Measurements from ENCODE around the gene KLHL3. TPM values are rescaled to one million over a fixed set of nuclear protein-coding genes. Genes with fewer than 3 reads are reported as not detected.

KLHL3 gene
- total RNA-seq, 4 donors from 2014 or later: 1.8 to 9.8 (median 4.0) TPM

GRCh38 chr5:137660349-137660817 lies 75.5 kb downstream of the KLHL3 start:
- peak in 1 of 3 donors; percentile 54 for TF ChIP-seq CTCF (IDR thresholded peaks at IDR 0.05)
- DNase-seq (ENCODE audit: low spot score): peak; percentile 60
- no peak for ATAC-seq (ENCODE audit: low FRiP score)

DNA sequence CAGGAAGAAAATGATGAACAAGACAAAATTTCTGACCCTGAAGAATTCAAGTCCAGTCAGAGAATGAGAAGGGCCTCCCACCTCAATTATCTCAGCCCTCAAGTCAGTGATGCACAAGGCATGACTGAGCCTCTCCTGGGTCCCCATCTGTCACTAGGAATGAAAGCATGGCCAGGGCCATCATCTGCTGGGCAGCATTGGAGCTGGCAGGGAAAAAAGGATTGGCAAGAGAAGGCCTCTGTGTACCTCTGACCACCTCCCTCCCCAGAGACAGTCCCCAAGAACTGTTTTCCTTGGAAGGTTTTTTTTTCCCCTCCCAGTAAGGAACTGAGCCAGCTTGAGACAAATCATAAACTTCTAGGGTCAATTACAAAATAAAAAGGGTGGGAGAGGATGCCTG lies 76.7 kb downstream of the KLHL3 start:
- DNase-seq (ENCODE audit: low spot score) (no peak), ATAC-seq (ENCODE audit: low FRiP score) (no peak)

GRCh38 chr5:137658324-137658723 lies 77.6 kb downstream of the KLHL3 start:
- ATAC-seq (ENCODE audit: low FRiP score) (no peak), DNase-seq (ENCODE audit: low spot score) (no peak)
- no peak for TF ChIP-seq CTCF (IDR thresholded peaks at IDR 0.05)

More for the DNA sequence above, 76.7 kb downstream of the KLHL3 start:
- no peak for TF ChIP-seq CTCF (IDR thresholded peaks at IDR 0.05)

DNA sequence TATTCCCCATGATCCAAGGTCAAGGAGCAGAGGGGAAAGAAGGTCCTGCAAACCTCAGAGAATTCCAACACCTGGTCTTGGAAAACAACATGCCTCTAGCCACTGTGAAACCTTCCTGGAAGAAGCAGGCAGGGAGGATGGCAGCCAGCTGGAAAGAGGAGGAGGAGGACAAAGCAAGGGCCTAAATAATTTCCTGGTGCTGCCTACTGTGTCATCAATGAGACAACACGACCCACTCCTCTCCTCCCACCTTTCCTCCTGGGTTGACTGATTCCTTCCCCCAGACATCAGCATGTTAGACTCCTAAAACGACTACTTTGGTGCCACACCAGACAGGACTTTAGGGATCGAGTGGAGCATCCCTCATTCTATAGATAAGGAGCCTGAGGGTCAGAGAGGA lies 78.8 kb downstream of the KLHL3 start:
- TF ChIP-seq CTCF (IDR thresholded peaks at IDR 0.05): no peak
- ATAC-seq (ENCODE audit: low FRiP score) (no peak), DNase-seq (ENCODE audit: low spot score) (no peak)

GRCh38 chr5:137656558-137656957 lies 79.3 kb downstream of the KLHL3 start:
- ATAC-seq (ENCODE audit: low FRiP score) (no peak), DNase-seq (ENCODE audit: low spot score) (no peak)
- no peak for TF ChIP-seq CTCF (IDR thresholded peaks at IDR 0.05)

GRCh38 chr5:137651022-137651421 lies 84.9 kb downstream of the KLHL3 start:
- TF ChIP-seq CTCF (IDR thresholded peaks at IDR 0.05): no peak
- no peak for ATAC-seq (ENCODE audit: low FRiP score)
- DNase-seq (ENCODE audit: low spot score): no peak

DNA sequence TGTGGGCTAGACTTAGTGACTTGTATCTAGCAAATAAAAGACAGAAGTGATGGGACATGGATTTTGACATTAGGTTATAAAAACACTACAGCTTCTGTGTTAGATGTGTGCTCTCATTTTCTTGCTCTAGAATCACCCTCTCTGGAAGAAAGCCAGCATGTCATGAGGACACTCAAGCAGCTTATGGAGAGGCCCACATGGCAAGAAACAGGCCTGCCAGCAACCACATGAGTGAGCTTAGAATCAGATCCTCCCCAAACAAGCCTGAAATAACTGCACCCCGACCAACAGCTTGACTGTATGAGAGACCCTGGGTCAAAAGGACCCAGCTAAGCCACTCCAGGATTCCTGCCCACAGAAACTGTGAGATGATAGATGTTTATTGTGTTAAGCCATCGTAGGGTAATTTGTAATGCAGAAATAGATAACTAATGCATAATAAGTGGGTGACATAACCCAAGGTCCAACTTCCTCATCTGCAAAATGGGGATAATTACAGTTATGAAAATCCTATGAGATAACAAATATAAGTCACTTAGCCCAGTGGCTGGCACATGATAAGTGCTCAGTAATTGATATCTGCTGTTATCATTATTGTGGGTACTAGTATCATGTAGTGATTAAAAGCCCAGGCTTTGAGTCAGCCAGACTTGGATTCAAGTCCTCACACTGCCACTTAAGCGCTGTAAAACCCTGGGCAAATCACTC lies 86.5 kb downstream of the KLHL3 start:
- ATAC-seq (ENCODE audit: low FRiP score): no peak
- no peak for TF ChIP-seq CTCF (IDR thresholded peaks at IDR 0.05)
- DNase-seq (ENCODE audit: low spot score): no peak

Measured in omental fat pad (tissue), 4 donors.